GM23338 (cell line): Measurements from ENCODE around the gene RIOX2. TPM values are rescaled to one million over a fixed set of nuclear protein-coding genes. Genes with fewer than 3 reads are reported as not detected.

Experiments used
- ATAC-seq: fragments of 200-7000 bp; cut with Tn5 transposase; 3 replicates; pipeline ENCODE4 v1.9.1; 2020
- DNase-seq: peaks from one replicate; pipeline ENCODE4 v3.0.0-alpha.2; 2015; ENCODE audit warnings: low spot score
- H2AFZ ChIP-seq: fragments of 200-600 bp; sonication (generic); 2 replicates; pipeline ENCODE4 v1.8.0; 2016; ENCODE audit warnings: antibody characterized with exemption, mild to moderate bottlenecking, moderate library complexity
- H3F3A ChIP-seq: fragments of 200-600 bp; sonication (generic); replicated peaks from 2 replicates; pipeline ENCODE4 v1.8.0; 2017; ENCODE audit warnings: antibody characterized with exemption, mixed run types, low read depth
- H3K27ac ChIP-seq: fragments of 200-600 bp; sonication (generic); 2 replicates; pipeline ENCODE4 v1.6.1; 2016; ENCODE audit warnings: low read depth
- H3K27me3 ChIP-seq: fragments of 200-600 bp; sonication (generic); 2 replicates; pipeline ENCODE4 v1.8.0; 2016; ENCODE audit warnings: mild to moderate bottlenecking, mixed run types, moderate library complexity; ENCODE audit not compliant: insufficient read depth
- H3K36me3 ChIP-seq: fragments of 200-600 bp; sonication (generic); 2 replicates; pipeline ENCODE4 v1.8.0; 2016; ENCODE audit warnings: mild to moderate bottlenecking; ENCODE audit not compliant: insufficient read depth
- H3K4me1 ChIP-seq: fragments of 200-600 bp; sonication (generic); 2 replicates; pipeline ENCODE4 v1.8.0; 2016; ENCODE audit warnings: mild to moderate bottlenecking, moderate library complexity; ENCODE audit not compliant: insufficient read depth
- H3K4me2 ChIP-seq: fragments of 200-600 bp; sonication (generic); 2 replicates; pipeline ENCODE4 v1.7.1; 2017; ENCODE audit warnings: mixed run types
- H3K4me3 ChIP-seq: fragments of 200-600 bp; sonication (generic); 2 replicates; pipeline ENCODE4 v1.6.1; 2016; ENCODE audit warnings: mixed run types
- H3K79me2 ChIP-seq: fragments of 200-600 bp; sonication (generic); replicated peaks from 2 replicates; pipeline ENCODE4 v1.8.0; 2017; ENCODE audit warnings: mild to moderate bottlenecking; ENCODE audit not compliant: insufficient read depth
- H3K9me2 ChIP-seq: fragments of 200-600 bp; sonication (generic); 2 replicates; pipeline ENCODE4 v1.8.0; 2017; ENCODE audit not compliant: insufficient read depth
- H4K20me1 ChIP-seq: fragments of 200-600 bp; sonication (generic); replicated peaks from 2 replicates; pipeline ENCODE4 v1.8.0; 2017; ENCODE audit warnings: mild to moderate bottlenecking; ENCODE audit not compliant: insufficient read depth
- H3K27ac Mint-ChIP-seq: 2 replicates; pipeline ENCODE4 v1.8.0; 2020; ENCODE audit warnings: inconsistent platforms, mild to moderate bottlenecking, moderate library complexity, mixed read lengths
- H3K27me3 Mint-ChIP-seq: 3 replicates; pipeline ENCODE4 v1.8.0; 2022; ENCODE audit warnings: low read depth, mild to moderate bottlenecking, moderate library complexity, mixed read lengths, inconsistent platforms; ENCODE audit not compliant: insufficient read depth, poor library complexity
- H3K36me3 Mint-ChIP-seq: 3 replicates; pipeline ENCODE4 v1.8.0; 2021; ENCODE audit warnings: low read depth, mild to moderate bottlenecking, inconsistent platforms, moderate library complexity, mixed read lengths
- H3K4me1 Mint-ChIP-seq: 3 replicates; pipeline ENCODE4 v1.8.0; 2020; ENCODE audit warnings: mild to moderate bottlenecking, inconsistent platforms, mixed read lengths
- H3K4me3 Mint-ChIP-seq: 3 replicates; pipeline ENCODE4 v1.8.0; 2021; ENCODE audit warnings: moderate library complexity, mild to moderate bottlenecking, inconsistent platforms, mixed read lengths
- H3K9me3 Mint-ChIP-seq: 3 replicates; pipeline ENCODE4 v1.8.0; 2020; ENCODE audit warnings: moderate library complexity, mild to moderate bottlenecking, inconsistent platforms, mixed read lengths
- CREB1 ChIP-seq: fragments of 250-450 bp; sonication (Bioruptor Pico); IDR thresholded peaks from 2 replicates; pipeline ENCODE4 v1.5.0; 2020; ENCODE audit warnings: low read depth, mild to moderate bottlenecking, moderate library complexity
- ETS1 ChIP-seq: IDR thresholded peaks from 2 replicates; pipeline ENCODE4 v1.6.1; 2016; ENCODE audit warnings: antibody characterized with exemption
- EZH2 ChIP-seq: fragments of 200-600 bp; sonication (generic); IDR thresholded peaks from one replicate; pipeline ENCODE4 v1.8.0; 2017; ENCODE audit warnings: antibody characterized with exemption, mild to moderate bottlenecking, low read depth; ENCODE audit not compliant: unreplicated experiment
- EZH2phosphoT487 ChIP-seq: fragments of 200-600 bp; sonication (generic); IDR thresholded peaks from one replicate; pipeline ENCODE4 v1.8.1; 2018; ENCODE audit warnings: antibody characterized with exemption; ENCODE audit not compliant: unreplicated experiment
- JUNB ChIP-seq: IDR thresholded peaks from one replicate; pipeline ENCODE4 v1.6.1; 2016; ENCODE audit warnings: antibody characterized with exemption; ENCODE audit not compliant: unreplicated experiment
- NANOG ChIP-seq: IDR thresholded peaks from 2 replicates; pipeline ENCODE4 v1.6.1; 2016; ENCODE audit warnings: antibody characterized with exemption, borderline replicate concordance
- POLR2AphosphoS5 ChIP-seq: IDR thresholded peaks from 2 replicates; pipeline ENCODE4 v1.6.1; 2016; ENCODE audit warnings: antibody characterized with exemption, low read depth
- REST ChIP-seq: IDR thresholded peaks from one replicate; pipeline ENCODE4 v1.6.1; 2018; ENCODE audit warnings: antibody characterized with exemption; ENCODE audit not compliant: unreplicated experiment
- STAT1 ChIP-seq: IDR thresholded peaks from one replicate; pipeline ENCODE4 v1.6.1; 2016; ENCODE audit warnings: antibody characterized with exemption; ENCODE audit not compliant: unreplicated experiment
- ZNF331 ChIP-seq: fragments of 250-450 bp; sonication (Bioruptor Pico); IDR thresholded peaks from 2 replicates; pipeline ENCODE4 v1.5.0; 2020; ENCODE audit warnings: low read depth, mild to moderate bottlenecking, moderate library complexity
- ZNF462 ChIP-seq: fragments of 250-450 bp; sonication (Bioruptor Pico); IDR thresholded peaks from 2 replicates; pipeline ENCODE4 v1.5.0; 2020; ENCODE audit warnings: mild to moderate bottlenecking, moderate library complexity
- polyA plus RNA-seq: library from polyadenylated mRNA; unstranded; fragments of >200 nt; fragmentation: Nextera tagmentation; extraction: Ambion mirVana; gene quantifications from 2 replicates; pipeline ENCODE4 v1.2.1, GENCODE V29; 2016
- total RNA-seq: library from RNA; depleted of rRNA; stranded (reverse); fragments of >200 nt; shearing (Covaris generic); gene quantifications from 2 replicates; pipeline ENCODE4 v1.2.3, GENCODE V29; 2014

Gene RIOX2
- total and polyA plus RNA-seq, 2 experiments from 2014 or later = 9.0 to 10.7 TPM

GRCh38 chr3:98004721-98005120 lies 32.5 kb upstream of the RIOX2 start:
- ATAC-seq = no peak
- H3K27me3 ChIP-seq = no peaks in the 10 kb centered on the region
- no peak for TF ChIP-seq REST
- no peak for TF ChIP-seq POLR2AphosphoS5
- no peak for TF ChIP-seq CREB1 (CRISPR knock-in tag)
- no peak for TF ChIP-seq EZH2phosphoT487
- TF ChIP-seq JUNB = no peak
- TF ChIP-seq ETS1 = no peak
- TF ChIP-seq STAT1 = no peak
- no peak for TF ChIP-seq EZH2
- no peak for TF ChIP-seq ZNF331
- no peak for TF ChIP-seq ZNF462 (CRISPR knock-in tag)
- TF ChIP-seq NANOG = no peak
- no peaks in the 10 kb centered on the region for H3F3A ChIP-seq
- no peaks in the 10 kb centered on the region for H3K4me1 ChIP-seq
- H3K27ac Mint-ChIP-seq = no peak overlapping the region
- H3K36me3 ChIP-seq = no peaks in the 10 kb centered on the region
- H3K27me3 Mint-ChIP-seq = peaks cover 4% of the 10 kb centered on the region
- H3K4me3 ChIP-seq = no peak overlapping the region
- no peak overlapping the region for H3K4me2 ChIP-seq
- no peak for DNase-seq
- no peaks in the 10 kb centered on the region for H3K79me2 ChIP-seq
- H3K4me1 Mint-ChIP-seq = peaks cover 1% of the 10 kb centered on the region
- no peak overlapping the region for H3K27ac ChIP-seq
- no peaks in the 10 kb centered on the region for H3K36me3 Mint-ChIP-seq
- H4K20me1 ChIP-seq = no peaks in the 10 kb centered on the region
- no peak overlapping the region for H2AFZ ChIP-seq
- no peaks in the 10 kb centered on the region for H3K9me2 ChIP-seq
- H3K9me3 Mint-ChIP-seq = no peaks in the 10 kb centered on the region
- no peak overlapping the region for H3K4me3 Mint-ChIP-seq
